ENCODE measurements around the gene USE1. TPM values are rescaled to one million over a fixed set of nuclear protein-coding genes. Genes with fewer than 3 reads are reported as not detected.
A peak's percentile ranks its signal among the peaks of the same experiment; 100 is the strongest.

The USE1 gene
- total RNA-seq, 1 experiment from 2014 or later: 32.5 TPM

- H3K27me3 ChIP-seq (ENCODE audit: low read length): no peaks in the 10 kb centered on the region
- no peak overlapping the region for H3K4me3 ChIP-seq (ENCODE audit: low read length)
- no peaks in the 10 kb centered on the region for H3K9me3 ChIP-seq (ENCODE audit: low read length)
- intact Hi-C loops (cut with micrococcal nuclease): no loop called here
- BruUV-seq (replicated peaks): no TSS peak
- ChIA-PET CTCF (interaction anchor here (0.6 kb wide), 1 partner anchor 137 kb away, joined by 6 read pairs; no protein-coding TSS in a partner anchor), POLR2A (ENCODE audit: unreplicated experiment) (no interaction called here)
- no peak overlapping the region for H3K27ac ChIP-seq (ENCODE audit: low read length)
- no peak overlapping the region for H3K4me2 ChIP-seq (ENCODE audit: low read length)
- no peak overlapping the region for H3K9ac ChIP-seq (ENCODE audit: low read length)
- H3K4me1 ChIP-seq (ENCODE audit: insufficient read depth, low read length): peaks cover 21% of the 10 kb centered on the region
- H3K79me2 ChIP-seq (ENCODE audit: low read length): peaks cover 7% of the 10 kb centered on the region
- peaks cover 7% of the 10 kb centered on the region for H3F3A ChIP-seq (ENCODE audit: low read length, unreplicated experiment)
- no peak for ATAC-seq
- no peaks in the 10 kb centered on the region for H4K20me1 ChIP-seq (ENCODE audit: low read length)
- TF ChIP-seq EZH2phosphoT487 (IDR thresholded peaks at IDR 0.05; ENCODE audit: borderline replicate concordance, low read length) (no peak), EZH2 (IDR thresholded peaks at IDR 0.05; ENCODE audit: low read length, unreplicated experiment) (no peak), CTCF (conservative IDR thresholded peaks at IDR 0.05; ENCODE audit: low read depth, low read length) (no peak)
- H3K9me2 ChIP-seq (replicated peaks; ENCODE audit: low read length): no peaks in the 10 kb centered on the region
- H3K36me3 ChIP-seq (ENCODE audit: low read depth, low read length): peaks cover 15% of the 10 kb centered on the region
- no peak overlapping the region for H2AFZ ChIP-seq (ENCODE audit: low read length)
- no peak for DNase-seq
Observed at GRCh38 chr19:17213334-17213733, 1.8 kb upstream of the USE1 start.

- peak overlapping the region; percentile 97 for H3K9ac ChIP-seq (ENCODE audit: low read length)
- TF ChIP-seq CTCF (conservative IDR thresholded peaks at IDR 0.05; ENCODE audit: low read depth, low read length) (no peak), EZH2phosphoT487 (IDR thresholded peaks at IDR 0.05; ENCODE audit: borderline replicate concordance, low read length) (no peak), EZH2 (IDR thresholded peaks at IDR 0.05; ENCODE audit: low read length, unreplicated experiment) (no peak)
- peaks cover 15% of the 10 kb centered on the region; the same call in 1 of the 2 replicates for H3K36me3 ChIP-seq (ENCODE audit: low read depth, low read length)
- peak overlapping the region; percentile 99 for H3K4me2 ChIP-seq (ENCODE audit: low read length)
- H3K4me1 ChIP-seq (ENCODE audit: insufficient read depth, low read length): peaks cover 16% of the 10 kb centered on the region
- H2AFZ ChIP-seq (ENCODE audit: low read length): peak overlapping the region; percentile 86
- H3K9me3 ChIP-seq (ENCODE audit: low read length): no peaks in the 10 kb centered on the region
- BruUV-seq (replicated peaks): TSS peak; percentile 86
- no peaks in the 10 kb centered on the region for H3K9me2 ChIP-seq (replicated peaks; ENCODE audit: low read length)
- ChIA-PET CTCF (interaction anchor here (1.2 kb wide), 1 partner anchor 12 kb away, joined by 5 read pairs; the partner anchor contains the start of gene OCEL1), POLR2A (ENCODE audit: unreplicated experiment) (interaction anchor here (0.8 to 1.6 kb wide), 4 partner anchors 11 to 68 kb away, joined by 3 to 9 read pairs (median 4); partner anchors contain the start of genes BABAM1 and OCEL1)
- DNase-seq (no peak), ATAC-seq (0 out of 2 replicates have a peak, but pooled peaks have one; percentile 3)
- H4K20me1 ChIP-seq (ENCODE audit: low read length): no peaks in the 10 kb centered on the region
- no peaks in the 10 kb centered on the region for H3K27me3 ChIP-seq (ENCODE audit: low read length)
- intact Hi-C loops (cut with micrococcal nuclease): no loop called here
- H3K27ac ChIP-seq (ENCODE audit: low read length): peak overlapping the region; percentile 88
- H3K4me3 ChIP-seq (ENCODE audit: low read length): peak overlapping the region; percentile 88
- H3K79me2 ChIP-seq (ENCODE audit: low read length): peaks cover 7% of the 10 kb centered on the region
- peaks cover under 1% of the 10 kb centered on the region for H3F3A ChIP-seq (ENCODE audit: low read length, unreplicated experiment)
Observed at GRCh38 chr19:17214508-17215126, 540 bp upstream of the USE1 start.

All from PC-3 (cell line).